Neural cell (in vitro differentiated cells): ENCODE results near the gene RNF8.

Experiments
- EP300 ChIP-seq: fragments of 450-650 bp; conservative IDR thresholded peaks from 2 replicates; pipeline ENCODE4 v1.6.1; 2014; ENCODE audit warnings: antibody characterized with exemption, mild to moderate bottlenecking, moderate library complexity; ENCODE audit not compliant: poor library complexity, severe bottlenecking
- RAD21 ChIP-seq: fragments of 450-650 bp; conservative IDR thresholded peaks from 2 replicates; pipeline ENCODE4 v1.6.1; 2014; ENCODE audit warnings: antibody characterized with exemption, mild to moderate bottlenecking, moderate library complexity
- TAF1 ChIP-seq: IDR thresholded peaks from 2 replicates; pipeline ENCODE4 v1.6.1; 2012; ENCODE audit warnings: low read depth
- TF ChIP-seq, protein P1 (sequence below): fragments of 450-650 bp; IDR thresholded peaks from 2 replicates; pipeline ENCODE4 v1.5.1; 2014; ENCODE audit warnings: antibody characterized with exemption, mild to moderate bottlenecking, moderate library complexity; ENCODE audit not compliant: poor library complexity, severe bottlenecking

DNA sequence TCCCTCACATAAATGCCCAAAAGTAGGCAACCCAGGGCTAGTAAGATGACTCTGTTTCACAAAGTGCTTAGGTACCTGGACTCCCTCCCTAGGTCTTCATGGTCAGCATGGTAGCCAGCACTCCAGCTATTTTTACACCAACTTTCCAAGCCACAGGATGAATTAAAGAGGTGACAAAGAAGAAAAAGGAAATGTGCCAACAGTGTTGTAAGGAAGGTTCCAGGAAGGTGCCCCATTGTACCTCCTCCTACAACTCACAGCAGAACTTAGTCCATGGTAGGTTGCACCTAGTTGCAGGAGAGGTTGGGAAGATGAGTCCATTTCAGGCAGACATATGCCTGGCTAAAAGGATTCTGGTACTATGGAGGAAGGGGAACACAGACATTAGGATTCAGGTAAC lies 19.7 kb upstream of the RNF8 start:
- no peak for TF ChIP-seq EP300
- TF ChIP-seq, protein P1, sequence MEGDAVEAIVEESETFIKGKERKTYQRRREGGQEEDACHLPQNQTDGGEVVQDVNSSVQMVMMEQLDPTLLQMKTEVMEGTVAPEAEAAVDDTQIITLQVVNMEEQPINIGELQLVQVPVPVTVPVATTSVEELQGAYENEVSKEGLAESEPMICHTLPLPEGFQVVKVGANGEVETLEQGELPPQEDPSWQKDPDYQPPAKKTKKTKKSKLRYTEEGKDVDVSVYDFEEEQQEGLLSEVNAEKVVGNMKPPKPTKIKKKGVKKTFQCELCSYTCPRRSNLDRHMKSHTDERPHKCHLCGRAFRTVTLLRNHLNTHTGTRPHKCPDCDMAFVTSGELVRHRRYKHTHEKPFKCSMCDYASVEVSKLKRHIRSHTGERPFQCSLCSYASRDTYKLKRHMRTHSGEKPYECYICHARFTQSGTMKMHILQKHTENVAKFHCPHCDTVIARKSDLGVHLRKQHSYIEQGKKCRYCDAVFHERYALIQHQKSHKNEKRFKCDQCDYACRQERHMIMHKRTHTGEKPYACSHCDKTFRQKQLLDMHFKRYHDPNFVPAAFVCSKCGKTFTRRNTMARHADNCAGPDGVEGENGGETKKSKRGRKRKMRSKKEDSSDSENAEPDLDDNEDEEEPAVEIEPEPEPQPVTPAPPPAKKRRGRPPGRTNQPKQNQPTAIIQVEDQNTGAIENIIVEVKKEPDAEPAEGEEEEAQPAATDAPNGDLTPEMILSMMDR = no peak
- TF ChIP-seq TAF1 = no peak
- no peak for TF ChIP-seq RAD21
